ENCODE results near the gene ACSF2. TPM values are rescaled to one million over a fixed set of nuclear protein-coding genes. Genes with fewer than 3 reads are reported as not detected.
A peak's percentile ranks its signal among the peaks of the same experiment; 100 is the strongest.

The ACSF2 gene
- total and polyA plus RNA-seq, 2 of the 13 experiments (the other 11 are each of a cell fraction or from before 2014, with no cell fraction given), result 87.3 to 109 TPM

GRCh38 chr17:50460831-50461526 lies 35.0 kb downstream of the ACSF2 start (continued):
- TF ChIP-seq MAF1 (CRISPR knock-in tag; IDR thresholded peaks at IDR 0.05; ENCODE audit: borderline replicate concordance) (no peak), ZNF549 (CRISPR knock-in tag; IDR thresholded peaks at IDR 0.05) (no peak), ZNF576 (CRISPR knock-in tag; IDR thresholded peaks at IDR 0.05) (no peak), MED8 (CRISPR knock-in tag; IDR thresholded peaks at IDR 0.05; ENCODE audit: insufficient replicate concordance) (peak; percentile 28)

- intact Hi-C loops (cut with micrococcal nuclease; ENCODE audit: unreplicated experiment), result no loop called here
- ChIA-PET POLR2A (no interaction called here), CTCF (ENCODE audit: low intra/inter-chr PET ratio, low total read pairs) (no interaction called here)
- TF ChIP-seq BHLHE40 (IDR thresholded peaks at IDR 0.05; ENCODE audit: low read length), result no peak
- no peak for TF ChIP-seq ZBTB10 (CRISPR knock-in tag; IDR thresholded peaks at IDR 0.05; ENCODE audit: borderline replicate concordance)
- TF ChIP-seq ZBTB2 (CRISPR knock-in tag; IDR thresholded peaks at IDR 0.05; ENCODE audit: low read depth), result no peak
- TF ChIP-seq MXD3 (CRISPR knock-in tag; IDR thresholded peaks at IDR 0.05), result no peak
- no peak for TF ChIP-seq ZNF292 (CRISPR knock-in tag; IDR thresholded peaks at IDR 0.05; ENCODE audit: borderline replicate concordance, low read depth)
- TF ChIP-seq ZBTB8A (CRISPR knock-in tag; IDR thresholded peaks at IDR 0.05; ENCODE audit: borderline replicate concordance, low read depth), result no peak
- no peak for TF ChIP-seq NCOA2 (CRISPR knock-in tag; IDR thresholded peaks at IDR 0.05)
- no peak for TF ChIP-seq PRMT3 (CRISPR knock-in tag; IDR thresholded peaks at IDR 0.05; ENCODE audit: borderline replicate concordance, low read depth)
- TF ChIP-seq CBX1 (IDR thresholded peaks at IDR 0.05; ENCODE audit: low read depth), result no peak
- no peak for TF ChIP-seq NR2F2 (IDR thresholded peaks at IDR 0.05; ENCODE audit: borderline replicate concordance, low read depth)
- no peaks in the 10 kb centered on the region; the same call in 1 of the 2 replicates for H4K20me1 ChIP-seq (ENCODE audit: insufficient read depth, low read length)
- H3K36me3 ChIP-seq (replicated peaks in 1 of 2; ENCODE audit: control insufficient read depth in 1 of 2, insufficient read depth in 2 of 2, low read length in 2 of 2), result peaks cover 5 to 18% of the 10 kb centered on the region in 2 experiments; a peak in 4 of 5 replicates
- H3K4me3 ChIP-seq (replicated peaks in 1 of 3; ENCODE audit: insufficient read depth in 1 of 3, low read depth in 2 of 3, low read length in 3 of 3), result no peak overlapping the region
- no peak overlapping the region for H3K9ac ChIP-seq (ENCODE audit: insufficient read depth, low read depth, low read length)
- in situ Hi-C loops (cut with HindIII; ENCODE audit: extremely low pct_ligation_motif_present, low pct_unique_long_range_greater_than_20kb), result no loop called here
- ATAC-seq (no peak), FAIRE-seq (no peak), DNase-seq (ENCODE audit: low spot score) (no peak)
- H2AFZ ChIP-seq (ENCODE audit: low read length), result no peak overlapping the region
- no TSS peak for BruUV-seq (replicated peaks)
- H3K79me2 ChIP-seq (ENCODE audit: insufficient read depth, low read length), result no peaks in the 10 kb centered on the region
- WGBS (ENCODE audit: low lambda C conversion rate), result 96% methylated on average over 14 of the region's 14 CpGs
- H3K27me3 ChIP-seq (ENCODE audit: control insufficient read depth in 1 of 2, insufficient read depth in 2 of 2, low read length in 2 of 2), result no peaks in the 10 kb centered on the region
- no peak overlapping the region for H3K4me2 ChIP-seq (ENCODE audit: low read depth, low read length)
- H3K27ac ChIP-seq (ENCODE audit: extremely low read length, insufficient read depth, low read length), result no peak overlapping the region
- peaks cover 24% of the 10 kb centered on the region for H3K4me1 ChIP-seq (ENCODE audit: insufficient read depth, low read length)
- H3K9me3 ChIP-seq (ENCODE audit: low read length), result no peaks in the 10 kb centered on the region
Observed at GRCh38 chr17:50461550-50462132, 35.6 kb downstream of the ACSF2 start.

Measured in HepG2 (cell line).